ENCODE data around the gene PCMTD2.

The PCMTD2 gene

GRCh38 chr20:64256282-64256935 lies 861 bp downstream of the PCMTD2 start:
- DNase-seq (ENCODE audit: low read depth): no peak

DNA sequence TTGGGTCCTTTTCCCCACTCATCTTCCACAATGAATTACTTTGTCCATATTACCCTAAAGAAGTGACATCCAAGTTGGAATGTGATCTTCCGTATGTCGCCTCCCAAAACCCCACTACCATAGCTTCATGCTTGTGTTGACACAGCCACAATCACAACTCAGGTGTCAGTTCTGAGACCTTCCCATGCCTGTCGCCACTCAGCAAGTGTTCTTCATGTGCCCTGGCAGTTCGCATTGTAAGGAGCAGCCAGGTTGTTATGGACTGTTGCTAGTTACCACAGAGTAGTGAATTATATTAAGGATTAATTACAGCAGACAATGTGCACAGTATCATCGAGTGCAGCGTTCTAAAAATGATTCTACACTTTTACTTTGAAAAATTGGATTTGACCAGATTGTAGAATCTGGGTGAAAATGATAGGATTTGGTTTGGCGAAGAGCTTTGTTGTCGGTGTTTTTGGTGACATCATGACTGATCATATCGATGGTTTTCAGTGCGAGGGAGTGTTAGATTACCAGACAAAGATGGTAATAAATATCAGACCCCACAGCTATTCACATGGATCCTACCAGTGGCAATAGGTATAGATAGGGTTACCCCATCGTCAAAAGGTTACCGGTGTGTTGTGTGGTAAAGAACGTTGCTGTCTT lies 1.7 kb downstream of the PCMTD2 start:
- no peak for DNase-seq (ENCODE audit: low read depth)

DNA sequence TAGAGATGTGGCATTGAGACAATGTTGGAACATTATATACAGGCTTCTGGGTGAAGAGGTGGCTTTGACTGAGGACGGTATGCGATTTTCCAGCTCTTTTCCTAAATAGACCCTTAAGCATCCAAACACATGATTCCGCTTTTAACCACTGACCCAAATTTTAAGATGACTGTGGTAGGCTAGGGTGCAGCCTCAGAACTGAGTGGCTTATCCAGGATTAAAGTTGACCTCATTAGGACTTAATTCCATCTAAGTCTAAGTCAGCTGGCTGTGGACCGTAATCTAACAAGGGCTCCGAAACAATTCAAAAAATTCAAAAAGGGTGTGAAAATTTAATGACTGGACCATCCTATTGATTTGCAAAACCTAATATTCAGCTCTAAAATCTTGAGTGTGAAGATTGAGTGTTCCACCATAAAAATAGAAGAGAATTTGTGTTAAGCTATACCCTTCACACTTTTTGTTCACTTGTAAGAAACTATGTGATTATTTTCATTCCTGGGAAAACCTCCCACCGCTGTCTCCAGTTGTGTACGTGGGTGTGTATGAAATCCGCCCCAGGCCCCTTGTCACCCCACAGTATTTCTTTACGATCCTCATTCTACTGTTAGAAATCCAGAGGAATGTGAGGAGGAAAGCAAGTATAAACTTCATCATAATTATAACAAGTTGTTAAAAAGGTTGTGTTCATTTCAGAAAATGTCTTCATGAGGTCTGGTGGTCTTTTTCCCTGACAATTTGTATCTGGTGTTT lies 2.7 kb downstream of the PCMTD2 start:
- DNase-seq (ENCODE audit: low read depth): no peak

- DNase-seq (ENCODE audit: low read depth): no peak
These were observed 4.7 kb downstream of the PCMTD2 start for GRCh38 chr20:64260239-64260638.

- peak; percentile 89 for DNase-seq (ENCODE audit: low read depth)
These were observed 5.6 kb downstream of the PCMTD2 start for GRCh38 chr20:64261138-64261537.

GRCh38 chr20:64264091-64264490 lies 8.5 kb downstream of the PCMTD2 start:
- DNase-seq (ENCODE audit: low read depth): peak; percentile 40

DNA sequence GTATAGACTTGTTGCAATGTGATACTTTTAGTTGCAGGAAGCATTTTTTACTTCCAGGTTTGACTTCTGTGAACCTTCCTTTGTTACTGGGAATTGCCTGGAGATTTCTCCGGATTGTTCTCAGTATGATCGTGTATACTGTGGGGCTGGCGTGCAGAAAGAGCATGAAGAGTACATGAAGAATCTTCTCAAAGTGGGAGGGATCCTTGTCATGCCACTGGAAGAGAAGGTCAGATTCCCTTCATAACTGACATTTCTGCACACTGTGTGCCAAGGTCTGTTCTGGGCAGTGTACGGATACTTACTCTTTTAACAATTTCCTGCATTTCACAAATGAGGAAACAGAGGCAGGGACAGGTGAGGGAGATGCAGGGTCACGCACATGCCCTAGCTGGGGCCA lies 9.7 kb downstream of the PCMTD2 start:
- DNase-seq (ENCODE audit: low read depth): peak; percentile 10

DNA sequence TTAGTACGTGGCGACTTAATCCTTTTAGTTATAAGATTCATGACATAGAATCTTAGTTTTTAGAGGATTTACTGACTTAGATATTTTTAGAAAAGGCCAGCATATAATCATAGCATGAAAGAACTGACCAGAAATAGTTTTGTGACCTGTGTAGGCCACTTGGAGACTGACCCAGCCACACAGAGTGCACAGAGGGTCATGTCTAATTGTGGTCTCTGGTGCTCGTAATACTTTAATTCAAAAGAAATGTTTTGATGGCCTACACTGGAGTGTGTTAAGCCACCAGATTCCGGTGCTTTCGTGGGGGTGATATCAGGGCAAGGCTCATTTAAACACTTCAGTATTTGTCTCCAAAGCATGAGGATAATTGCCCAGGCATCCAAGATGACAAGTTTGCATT lies 11.4 kb downstream of the PCMTD2 start:
- DNase-seq (ENCODE audit: low read depth): no peak

DNA sequence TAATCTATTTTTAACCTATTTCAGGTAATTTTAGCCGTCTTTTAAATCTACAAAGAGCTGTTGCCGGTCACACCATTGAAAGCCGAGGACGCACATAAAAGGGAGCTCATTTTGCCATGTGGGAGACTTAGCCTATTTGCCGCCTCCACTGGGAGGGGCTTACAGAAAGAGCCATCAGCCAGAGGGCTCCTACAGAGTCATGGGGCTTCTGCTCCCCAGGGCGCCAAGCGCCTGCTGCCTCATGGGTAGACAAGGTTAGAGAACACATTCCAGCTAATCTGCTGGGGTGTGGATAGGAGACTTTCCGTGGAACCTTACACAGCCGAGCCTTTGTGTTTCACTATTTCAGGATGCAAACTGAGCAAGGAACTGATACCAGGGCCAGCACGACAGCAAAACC lies 12.6 kb downstream of the PCMTD2 start:
- DNase-seq (ENCODE audit: low read depth): no peak

- DNase-seq (ENCODE audit: low read depth): no peak
These were observed 14.3 kb downstream of the PCMTD2 start for GRCh38 chr20:64269604-64270411.

- no peak for DNase-seq (ENCODE audit: low read depth)
These were observed 16.1 kb downstream of the PCMTD2 start for GRCh38 chr20:64271636-64272035.

- DNase-seq (ENCODE audit: low read depth): no peak
These were observed 17.6 kb downstream of the PCMTD2 start for GRCh38 chr20:64273109-64273508.

DNA sequence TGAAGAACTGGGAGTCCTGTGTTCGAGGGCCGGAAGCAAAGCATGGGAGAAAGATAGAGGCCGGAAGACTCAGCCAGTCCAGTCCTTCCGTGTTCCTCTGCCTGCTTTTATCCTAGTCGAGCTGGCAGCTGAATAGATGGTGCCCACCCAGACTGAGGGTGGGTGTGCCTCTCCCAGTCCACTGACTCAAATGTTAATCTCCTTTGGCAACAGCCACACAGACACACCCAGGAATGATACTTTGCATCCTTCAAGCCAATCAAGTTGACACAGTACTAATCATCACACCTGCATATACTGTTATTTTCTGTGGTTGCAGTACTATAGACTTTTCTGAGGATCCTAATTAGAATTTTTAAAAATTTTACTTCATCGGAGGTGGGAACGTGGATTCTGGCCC lies 21.3 kb downstream of the PCMTD2 start:
- DNase-seq (ENCODE audit: low read depth): no peak

GRCh38 chr20:64277571-64278316 lies 22.2 kb downstream of the PCMTD2 start:
- no peak for DNase-seq (ENCODE audit: low read depth)

DNA sequence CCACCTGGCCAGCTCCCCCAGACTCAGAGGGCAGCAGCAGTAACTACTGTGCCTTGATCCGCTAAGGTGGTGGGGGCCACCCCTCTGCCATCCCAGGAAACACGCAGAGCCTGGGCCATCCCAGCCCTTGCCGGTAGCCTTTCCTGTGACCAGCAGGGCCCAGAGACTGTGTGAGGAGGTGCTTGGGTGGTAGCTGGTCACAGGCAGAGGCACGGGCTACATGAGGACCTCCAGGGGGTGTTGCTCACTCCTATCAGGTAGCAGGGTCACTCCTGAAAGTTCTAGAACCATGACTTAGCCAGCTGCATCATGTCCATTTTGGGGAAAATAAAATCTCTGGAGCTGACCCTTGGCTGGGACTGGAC lies 22.8 kb downstream of the PCMTD2 start:
- no peak for DNase-seq (ENCODE audit: low read depth)

GRCh38 chr20:64279826-64280459 lies 24.4 kb downstream of the PCMTD2 start:
- no peak for DNase-seq (ENCODE audit: low read depth)

DNA sequence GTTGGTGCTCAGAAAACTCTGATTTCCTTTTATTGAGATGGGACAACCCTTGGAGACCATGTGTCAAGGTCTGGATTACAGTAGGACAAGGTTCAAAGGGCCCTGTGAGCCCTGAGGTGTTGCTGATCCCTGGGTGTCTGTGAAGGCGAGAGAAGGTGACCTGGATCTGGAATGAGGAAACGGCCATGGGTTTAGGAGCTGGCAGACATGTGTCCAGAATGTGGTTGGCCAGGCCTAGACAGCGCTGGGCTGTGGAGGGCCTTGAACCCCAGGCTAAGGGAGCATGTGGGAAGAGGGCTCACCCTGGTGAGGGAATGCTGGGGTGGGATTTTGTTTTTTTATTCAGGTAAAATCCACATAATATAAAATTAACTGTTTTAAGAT lies 24.9 kb downstream of the PCMTD2 start:
- no peak for DNase-seq (ENCODE audit: low read depth)

- no peak for DNase-seq (ENCODE audit: low read depth)
These were observed 28.1 kb downstream of the PCMTD2 start for GRCh38 chr20:64283646-64284045.

- DNase-seq (ENCODE audit: low read depth): peak; percentile 16
These were observed 30.3 kb downstream of the PCMTD2 start for GRCh38 chr20:64285579-64286446.
